Tibial nerve (tissue), 4 donors: Measurements from ENCODE around the gene SLIT1. TPM values are rescaled to one million over a fixed set of nuclear protein-coding genes. Genes with fewer than 3 reads are reported as not detected.

Experiments
- DNase-seq, 2 donors: peaks; one replicate each; pipeline ENCODE4 v3.0.0-alpha.2; 2019; ENCODE audit warnings: low spot score in 2 of 2
- H3K27ac ChIP-seq, 4 donors: fragments of 200-600 bp; sonication (generic) in 3 of 4; one replicate each; pipeline ENCODE4 v1.5.1; 2017 to 2019; ENCODE audit warnings: mild to moderate bottlenecking in 1 of 4
- H3K27me3 ChIP-seq, 2 donors: fragments of 200-600 bp; sonication (generic) in 1 of 2; one replicate each; pipeline versions ENCODE4 v1.5.1 to v1.6.0; 2017 to 2019
- H3K36me3 ChIP-seq, 3 donors: fragments of 200-600 bp; sonication (generic); one replicate each; pipeline ENCODE4 v1.5.1; 2018 to 2019
- H3K4me1 ChIP-seq, 4 donors: fragments of 200-600 bp; sonication (generic) in 3 of 4; one replicate each; pipeline ENCODE4 v1.5.1; 2017 to 2019
- H3K4me3 ChIP-seq, 4 donors: fragments of 200-600 bp; sonication (generic) in 3 of 4; one replicate each; pipeline ENCODE4 v1.5.1; 2017 to 2019; ENCODE audit warnings: mild to moderate bottlenecking in 1 of 4, moderate library complexity in 1 of 4
- H3K9me3 ChIP-seq, 4 donors: fragments of 200-600 bp; sonication (generic) in 3 of 4; one replicate each; pipeline ENCODE4 v1.5.1; 2017 to 2019
- EP300 ChIP-seq, 2 donors: sonication (generic); formaldehyde crosslinking; IDR thresholded peaks; one replicate each; pipeline ENCODE4 v1.6.1; 2017; ENCODE audit warnings: antibody characterized with exemption in 2 of 2, mild to moderate bottlenecking in 1 of 2
- POLR2A ChIP-seq, 2 donors: fragments of 450-650 bp; IDR thresholded peaks; one replicate each; pipeline ENCODE4 v1.6.1; 2017; ENCODE audit warnings: antibody characterized with exemption in 2 of 2, mild to moderate bottlenecking in 2 of 2, moderate library complexity in 2 of 2
- WGBS, 2 donors: methylation state at CpG; one replicate each; pipeline ENCODE4 v1.1.5; 2018; 5-methylcytosine and 5-hydroxymethylcytosine counted together
- total RNA-seq, 4 donors: library from RNA; depleted of rRNA; stranded (reverse); fragments of >200 nt; gene quantifications; one replicate each; pipeline ENCODE4 v1.1.0, GENCODE V29; 2016
- TF ChIP-seq, protein P1 (sequence below), 5 experiments: fragments of 200-600 bp in 3 of 5; fragments of 450-650 bp in 2 of 5; sonication (generic) in 3 of 5; IDR thresholded peaks; one replicate each; pipeline ENCODE4 v1.5.1; 2016 to 2019; ENCODE audit warnings: antibody characterized with exemption in 5 of 5, mild to moderate bottlenecking in 3 of 5, moderate library complexity in 2 of 5

SLIT1 gene
- total RNA-seq, 4 donors from 2014 or later: 0.78 to 3.1 (median 1.3) TPM

DNA sequence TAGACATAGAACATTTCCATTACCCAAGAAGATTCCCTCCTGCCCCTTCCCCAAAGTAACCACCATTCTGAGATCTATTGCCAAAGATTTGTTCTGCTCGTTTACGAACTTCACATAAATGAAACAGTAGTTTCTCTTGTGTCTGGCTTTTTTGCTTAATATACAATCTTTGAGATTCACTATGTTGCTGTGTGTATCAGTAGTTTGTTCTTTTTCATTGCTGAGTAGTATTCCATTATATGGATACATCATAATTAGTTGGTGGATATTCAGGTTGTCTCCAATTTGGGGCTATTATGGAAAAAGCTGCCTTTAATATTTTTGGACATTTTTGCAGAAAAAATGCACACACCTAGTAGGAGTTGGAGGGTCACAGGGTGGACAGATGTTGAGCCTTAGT is 124.3 kb downstream of the SLIT1 start:
- no peaks in the 10 kb centered on the region for H3K27me3 ChIP-seq
- H3K36me3 ChIP-seq: no peaks in the 10 kb centered on the region
- H3K4me1 ChIP-seq: no peaks in the 10 kb centered on the region
- WGBS, 2 donors: 87 to 97% methylated on average over 2 of the region's 2 CpGs
- H3K27ac ChIP-seq: no peak overlapping the region
- no peak overlapping the region for H3K4me3 ChIP-seq
- H3K9me3 ChIP-seq: no peaks in the 10 kb centered on the region
- DNase-seq: no peak
- TF ChIP-seq POLR2A (IDR thresholded peaks at IDR 0.05) (no peak), EP300 (IDR thresholded peaks at IDR 0.05) (no peak)
- TF ChIP-seq, protein P1, sequence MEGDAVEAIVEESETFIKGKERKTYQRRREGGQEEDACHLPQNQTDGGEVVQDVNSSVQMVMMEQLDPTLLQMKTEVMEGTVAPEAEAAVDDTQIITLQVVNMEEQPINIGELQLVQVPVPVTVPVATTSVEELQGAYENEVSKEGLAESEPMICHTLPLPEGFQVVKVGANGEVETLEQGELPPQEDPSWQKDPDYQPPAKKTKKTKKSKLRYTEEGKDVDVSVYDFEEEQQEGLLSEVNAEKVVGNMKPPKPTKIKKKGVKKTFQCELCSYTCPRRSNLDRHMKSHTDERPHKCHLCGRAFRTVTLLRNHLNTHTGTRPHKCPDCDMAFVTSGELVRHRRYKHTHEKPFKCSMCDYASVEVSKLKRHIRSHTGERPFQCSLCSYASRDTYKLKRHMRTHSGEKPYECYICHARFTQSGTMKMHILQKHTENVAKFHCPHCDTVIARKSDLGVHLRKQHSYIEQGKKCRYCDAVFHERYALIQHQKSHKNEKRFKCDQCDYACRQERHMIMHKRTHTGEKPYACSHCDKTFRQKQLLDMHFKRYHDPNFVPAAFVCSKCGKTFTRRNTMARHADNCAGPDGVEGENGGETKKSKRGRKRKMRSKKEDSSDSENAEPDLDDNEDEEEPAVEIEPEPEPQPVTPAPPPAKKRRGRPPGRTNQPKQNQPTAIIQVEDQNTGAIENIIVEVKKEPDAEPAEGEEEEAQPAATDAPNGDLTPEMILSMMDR (IDR thresholded peaks at IDR 0.05): no peak

- Histone ChIP-seq H3K27me3 (no peaks in the 10 kb centered on the region), H3K27ac (no peak overlapping the region), H3K4me1 (no peaks in the 10 kb centered on the region), H3K36me3 (no peaks in the 10 kb centered on the region), H3K9me3 (no peaks in the 10 kb centered on the region), H3K4me3 (no peak overlapping the region)
- TF ChIP-seq, protein P1 (IDR thresholded peaks at IDR 0.05): no peak
- no peak for TF ChIP-seq EP300 (IDR thresholded peaks at IDR 0.05)
- TF ChIP-seq POLR2A (IDR thresholded peaks at IDR 0.05): no peak
- no peak for DNase-seq
- 87 to 90% methylated on average over 15 of the region's 15 CpGs for WGBS, 2 donors
Measured at GRCh38 chr10:97060441-97061084, 125.2 kb downstream of the SLIT1 start.

GRCh38 chr10:97059872-97060205 is 125.9 kb downstream of the SLIT1 start:
- no peaks in the 10 kb centered on the region for H3K4me1 ChIP-seq
- no peaks in the 10 kb centered on the region for H3K36me3 ChIP-seq
- no peaks in the 10 kb centered on the region for H3K27me3 ChIP-seq
- 68 to 79% methylated on average over 5 to 7 of the region's 7 CpGs for WGBS, 2 donors
- no peaks in the 10 kb centered on the region for H3K9me3 ChIP-seq
- TF ChIP-seq POLR2A (IDR thresholded peaks at IDR 0.05): no peak
- TF ChIP-seq, protein P1 (IDR thresholded peaks at IDR 0.05): no peak
- no peak for TF ChIP-seq EP300 (IDR thresholded peaks at IDR 0.05)
- no peak for DNase-seq
- no peak overlapping the region for H3K4me3 ChIP-seq
- no peak overlapping the region for H3K27ac ChIP-seq

DNA sequence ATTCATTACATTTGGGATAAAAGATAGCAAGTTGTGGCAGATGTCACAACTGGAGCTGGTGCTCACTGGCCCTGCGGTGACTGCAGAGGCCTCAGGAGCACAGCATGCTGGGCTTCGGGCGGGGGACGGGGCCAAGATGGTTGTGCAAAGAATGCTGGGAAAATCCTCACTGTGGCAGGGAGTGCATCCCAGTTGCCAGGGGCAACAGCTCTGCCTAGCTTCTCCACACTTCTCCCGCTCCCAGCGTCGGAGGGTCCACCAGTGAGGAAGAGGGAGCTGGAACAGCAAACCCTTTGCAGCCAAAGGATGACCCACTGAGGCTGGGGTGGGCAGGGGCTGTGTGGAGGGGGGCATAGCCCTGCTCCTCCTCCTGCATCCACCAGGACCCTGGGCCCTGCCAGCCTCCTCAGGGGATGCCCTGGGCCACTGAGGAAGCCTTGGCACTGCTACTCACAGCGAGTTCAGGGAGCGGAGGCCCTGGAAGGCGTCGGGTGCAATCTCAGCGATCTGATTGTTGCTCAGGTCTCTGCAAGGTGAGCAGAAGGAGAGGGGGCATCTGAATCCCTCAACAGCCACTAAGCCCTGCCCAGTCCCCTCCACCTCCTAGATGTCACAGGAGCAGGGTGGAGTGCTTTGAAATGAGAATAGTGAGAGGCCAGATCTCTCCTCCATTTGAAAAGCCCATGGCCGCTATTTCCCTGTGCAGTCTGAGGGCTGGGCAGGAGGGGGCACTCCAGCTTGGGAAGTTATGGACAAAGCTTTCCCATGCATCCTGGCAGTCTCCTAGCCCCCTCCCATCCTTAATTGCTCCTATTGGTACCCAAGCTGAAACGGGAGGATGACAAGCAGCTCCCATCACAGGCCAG is 126.5 kb downstream of the SLIT1 start:
- no peak for DNase-seq
- 84 to 87% methylated on average over 12 to 14 of the region's 14 CpGs for WGBS, 2 donors

More for the DNA sequence above, 126.5 kb downstream of the SLIT1 start:
- Histone ChIP-seq H3K4me3 (no peak overlapping the region), H3K27ac (no peak overlapping the region), H3K36me3 (peaks cover 0 to 2% (median 0%) of the 10 kb centered on the region in 3 donors), H3K9me3 (no peaks in the 10 kb centered on the region), H3K27me3 (no peaks in the 10 kb centered on the region), H3K4me1 (no peaks in the 10 kb centered on the region)
- TF ChIP-seq POLR2A (IDR thresholded peaks at IDR 0.05) (no peak), EP300 (IDR thresholded peaks at IDR 0.05) (no peak)
- TF ChIP-seq, protein P1 (IDR thresholded peaks at IDR 0.05): no peak
